Measurements from ENCODE around the gene ATP9A.

The ATP9A gene

GRCh38 chr20:51661609-51662178 is 106.5 kb downstream of the ATP9A start (continued):
- TF ChIP-seq ZNF398 (tag by site-specific recombination; IDR thresholded peaks at IDR 0.05) (peak; percentile 36; the same call in 1 of the 2 replicates), ZNF544 (tag by site-specific recombination; IDR thresholded peaks at IDR 0.05) (no peak), ZSCAN23 (tag by site-specific recombination; IDR thresholded peaks at IDR 0.05) (0 out of 2 replicates have a peak, but pooled peaks have one; percentile 42), KLF7 (tag by site-specific recombination; IDR thresholded peaks at IDR 0.05; ENCODE audit: borderline replicate concordance) (no peak), ZNF132 (tag by site-specific recombination; IDR thresholded peaks at IDR 0.05; ENCODE audit: borderline replicate concordance) (no peak), ZNF621 (tag by site-specific recombination; IDR thresholded peaks at IDR 0.05) (no peak), ZNF214 (tag by site-specific recombination; IDR thresholded peaks at IDR 0.05; ENCODE audit: borderline replicate concordance) (no peak), FEZF1 (tag by site-specific recombination; IDR thresholded peaks at IDR 0.05) (peak; percentile 26; the same call in 1 of the 2 replicates), ZNF16 (tag by site-specific recombination; IDR thresholded peaks at IDR 0.05; ENCODE audit: low read depth) (no peak)

GRCh38 chr20:51660672-51661608 is 107.2 kb downstream of the ATP9A start:
- no peak overlapping the region for H3K27ac ChIP-seq (ENCODE audit: extremely low read depth, low read depth, low read length)
- H3K4me3 ChIP-seq (ENCODE audit: low read depth, low read length) = no peak overlapping the region
- ChIA-PET POLR2A (interaction anchor here (0.7 kb wide), 2 partner anchors 295 to 638 kb away, joined by 3 to 4 read pairs; partner anchors contain the start of gene KCNG1), CTCF (interaction anchor here (0.6 to 1.3 kb wide), 3 partner anchors 9 to 155 kb away, joined by 3 read pairs; no protein-coding TSS in a partner anchor)
- H3K36me3 ChIP-seq (ENCODE audit: control insufficient read depth in 2 of 2, insufficient read depth in 1 of 2, low read length in 2 of 2) = peaks cover 0 to 15% of the 10 kb centered on the region in 2 experiments; a peak in 2 of 3 replicates
- H3K9me3 ChIP-seq (ENCODE audit: control insufficient read depth, insufficient read depth, low read depth, low read length) = no peaks in the 10 kb centered on the region
- H3K4me1 ChIP-seq (ENCODE audit: control insufficient read depth, insufficient read depth, low read length) = peaks cover 11% of the 10 kb centered on the region
- TF ChIP-seq ZSCAN5A (tag by site-specific recombination; IDR thresholded peaks at IDR 0.05) (no peak), ZNF792 (tag by site-specific recombination; IDR thresholded peaks at IDR 0.05) (no peak), ZNF169 (tag by site-specific recombination; IDR thresholded peaks at IDR 0.05) (no peak), KLF7 (tag by site-specific recombination; IDR thresholded peaks at IDR 0.05; ENCODE audit: borderline replicate concordance) (no peak), PBX3 (CRISPR knock-in tag; IDR thresholded peaks at IDR 0.05) (no peak), ZNF324 (tag by site-specific recombination; IDR thresholded peaks at IDR 0.05) (no peak), ZNF560 (tag by site-specific recombination; IDR thresholded peaks at IDR 0.05; ENCODE audit: borderline replicate concordance) (no peak), ZNF473 (tag by site-specific recombination; IDR thresholded peaks at IDR 0.05) (no peak), ZNF76 (tag by site-specific recombination; IDR thresholded peaks at IDR 0.05; ENCODE audit: borderline replicate concordance, low read depth) (no peak), SP7 (tag by site-specific recombination; IDR thresholded peaks at IDR 0.05) (peak; percentile 19), ZNF211 (tag by site-specific recombination; IDR thresholded peaks at IDR 0.05; ENCODE audit: low read depth) (no peak), ZNF202 (tag by site-specific recombination; IDR thresholded peaks at IDR 0.05; ENCODE audit: borderline replicate concordance) (no peak), ZNF311 (tag by site-specific recombination; IDR thresholded peaks at IDR 0.05; ENCODE audit: borderline replicate concordance) (no peak), ZNF112 (tag by site-specific recombination; IDR thresholded peaks at IDR 0.05) (no peak), PRDM2 (tag by site-specific recombination; IDR thresholded peaks at IDR 0.05; ENCODE audit: borderline replicate concordance) (no peak), YY2 (tag by site-specific recombination; IDR thresholded peaks at IDR 0.05) (no peak)

Data from HEK293 (cell line).